ENCODE data around the gene DPYSL3.
"Not testable (repeated sequence)": the region's sequence is repeated elsewhere in the genome, so short reads cannot be mapped to it uniquely, and the experiment has no call there.

DNA sequence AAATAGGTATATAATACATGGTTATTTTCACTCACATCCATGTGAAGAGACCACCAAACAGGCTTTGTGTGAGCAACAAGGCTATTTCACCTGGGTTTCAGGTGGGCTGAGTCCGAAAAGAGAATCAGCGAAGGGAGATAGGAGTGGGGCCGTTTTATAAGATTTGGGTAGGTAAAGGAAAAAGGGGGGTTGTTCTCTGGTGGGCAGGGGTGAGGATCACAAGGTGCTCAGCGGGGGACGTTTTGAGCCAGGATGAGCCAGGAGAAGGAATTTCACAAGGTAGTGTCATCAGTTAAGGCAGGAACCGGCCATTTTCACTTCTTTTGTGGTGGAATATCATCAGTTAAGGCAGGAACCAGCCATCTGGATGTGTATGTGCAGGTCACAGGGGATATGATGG lies 142.5 kb downstream of the DPYSL3 start:
- TF ChIP-seq, protein P1, sequence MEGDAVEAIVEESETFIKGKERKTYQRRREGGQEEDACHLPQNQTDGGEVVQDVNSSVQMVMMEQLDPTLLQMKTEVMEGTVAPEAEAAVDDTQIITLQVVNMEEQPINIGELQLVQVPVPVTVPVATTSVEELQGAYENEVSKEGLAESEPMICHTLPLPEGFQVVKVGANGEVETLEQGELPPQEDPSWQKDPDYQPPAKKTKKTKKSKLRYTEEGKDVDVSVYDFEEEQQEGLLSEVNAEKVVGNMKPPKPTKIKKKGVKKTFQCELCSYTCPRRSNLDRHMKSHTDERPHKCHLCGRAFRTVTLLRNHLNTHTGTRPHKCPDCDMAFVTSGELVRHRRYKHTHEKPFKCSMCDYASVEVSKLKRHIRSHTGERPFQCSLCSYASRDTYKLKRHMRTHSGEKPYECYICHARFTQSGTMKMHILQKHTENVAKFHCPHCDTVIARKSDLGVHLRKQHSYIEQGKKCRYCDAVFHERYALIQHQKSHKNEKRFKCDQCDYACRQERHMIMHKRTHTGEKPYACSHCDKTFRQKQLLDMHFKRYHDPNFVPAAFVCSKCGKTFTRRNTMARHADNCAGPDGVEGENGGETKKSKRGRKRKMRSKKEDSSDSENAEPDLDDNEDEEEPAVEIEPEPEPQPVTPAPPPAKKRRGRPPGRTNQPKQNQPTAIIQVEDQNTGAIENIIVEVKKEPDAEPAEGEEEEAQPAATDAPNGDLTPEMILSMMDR (IDR thresholded peaks at IDR 0.05) = not testable (repeated sequence)
- not testable (repeated sequence) for TF ChIP-seq POLR2A (IDR thresholded peaks at IDR 0.05)

Data from body of pancreas (tissue), 4 donors.